Measurements from ENCODE around the gene RABL2B.
"Not testable (repeated sequence)": the region's sequence is repeated elsewhere in the genome, so short reads cannot be mapped to it uniquely, and the experiment has no call there.

Gene RABL2B

GRCh38 chr22:50783033-50783879 lies at the start of gene RABL2B:
Gene RABL2B, minus strand, starts transcription at chr22:50783636. Its CDS starts 1,342 bp downstream, at chr22:50782294.
- in situ Hi-C loops (cut with MboI; ENCODE audit: low sequenced_read_pairs); H3K4me1 ChIP-seq; H3K9me3 ChIP-seq; H3K27me3 ChIP-seq (ENCODE audit: low read depth); H3K36me3 ChIP-seq (replicated peaks): not testable (repeated sequence)
- peak; percentile 75 to 91 for DNase-seq (ENCODE audit: low spot score in 2 of 2)
- peak within 1 kb of the TSS; percentile 57 for H3K4me3 ChIP-seq

- in situ Hi-C loops (cut with MboI; ENCODE audit: low sequenced_read_pairs); DNase-seq (ENCODE audit: low spot score in 2 of 2); H3K27me3 ChIP-seq (ENCODE audit: low read depth); H3K36me3 ChIP-seq (replicated peaks); H3K4me1 ChIP-seq; H3K4me3 ChIP-seq; H3K9me3 ChIP-seq: not testable (repeated sequence)
Measured at GRCh38 chr22:50786936-50787335, 3.5 kb upstream of the RABL2B start.

GRCh38 chr22:50785289-50785688 lies 1.9 kb upstream of the RABL2B start:
- H3K9me3 ChIP-seq; in situ Hi-C loops (cut with MboI; ENCODE audit: low sequenced_read_pairs): not testable (repeated sequence)

DNA sequence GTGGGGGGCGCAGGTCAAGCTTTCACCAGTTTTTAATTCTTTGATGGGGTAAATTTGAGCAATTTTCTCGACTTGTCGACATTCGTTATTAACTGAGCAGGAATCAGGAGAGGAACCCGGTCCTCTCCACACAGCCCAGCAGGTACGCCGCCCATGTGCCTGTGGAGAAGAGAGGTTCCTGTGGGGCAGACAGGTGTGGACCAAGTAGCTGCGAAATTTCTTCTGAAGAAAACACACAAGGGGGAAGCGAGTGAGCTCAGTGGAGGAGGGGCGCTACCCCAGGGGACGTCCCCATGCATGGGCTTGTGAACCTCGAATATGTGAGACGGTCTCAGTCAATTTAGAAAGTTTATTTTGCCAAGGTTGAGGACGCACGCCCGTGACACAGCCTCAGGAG lies 442 bp upstream of the RABL2B start:
- H3K36me3 ChIP-seq (replicated peaks); DNase-seq (ENCODE audit: low spot score in 2 of 2); H3K9me3 ChIP-seq; H3K4me1 ChIP-seq; in situ Hi-C loops (cut with MboI; ENCODE audit: low sequenced_read_pairs); H3K27me3 ChIP-seq (ENCODE audit: low read depth): not testable (repeated sequence)
- peak overlapping the region; percentile 20 for H3K4me3 ChIP-seq

More at GRCh38 chr22:50785289-50785688, 1.9 kb upstream of the RABL2B start:
- DNase-seq (ENCODE audit: low spot score in 2 of 2); H3K27me3 ChIP-seq (ENCODE audit: low read depth); H3K4me3 ChIP-seq; H3K4me1 ChIP-seq; H3K36me3 ChIP-seq (replicated peaks): not testable (repeated sequence)

- DNase-seq (ENCODE audit: low spot score in 2 of 2); H3K27me3 ChIP-seq (ENCODE audit: low read depth); H3K4me1 ChIP-seq; in situ Hi-C loops (cut with MboI; ENCODE audit: low sequenced_read_pairs); H3K9me3 ChIP-seq; H3K4me3 ChIP-seq; H3K36me3 ChIP-seq (replicated peaks): not testable (repeated sequence)
Measured at GRCh38 chr22:50782253-50782652, 1.2 kb downstream of the RABL2B start.

DNA sequence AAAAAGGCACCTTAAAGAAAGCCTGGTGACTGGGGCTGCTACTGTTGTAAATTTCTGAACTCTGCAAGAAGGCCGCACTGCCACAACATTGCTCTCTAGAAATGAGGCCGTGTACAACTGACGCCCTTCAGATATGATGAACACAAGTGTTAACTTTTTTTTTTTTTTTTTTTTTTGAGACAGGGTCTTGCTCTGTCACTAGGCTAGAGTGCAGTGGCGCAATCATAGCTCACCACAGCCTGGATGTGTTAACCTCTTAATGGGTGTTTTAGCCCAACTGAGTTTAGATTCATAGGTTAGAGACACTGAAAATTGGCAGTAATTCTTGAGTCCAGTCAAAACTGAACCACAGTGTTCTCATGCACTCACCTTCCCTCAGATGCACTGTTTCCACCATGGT lies 3.2 kb downstream of the RABL2B start:
- H3K27me3 ChIP-seq (ENCODE audit: low read depth); in situ Hi-C loops (cut with MboI; ENCODE audit: low sequenced_read_pairs); H3K36me3 ChIP-seq (replicated peaks); H3K9me3 ChIP-seq; DNase-seq (ENCODE audit: low spot score in 2 of 2); H3K4me3 ChIP-seq; H3K4me1 ChIP-seq: not testable (repeated sequence)

- H3K9me3 ChIP-seq; DNase-seq (ENCODE audit: low spot score in 2 of 2); H3K4me1 ChIP-seq; H3K36me3 ChIP-seq (replicated peaks); H3K4me3 ChIP-seq; in situ Hi-C loops (cut with MboI; ENCODE audit: low sequenced_read_pairs); H3K27me3 ChIP-seq (ENCODE audit: low read depth): not testable (repeated sequence)
Measured at GRCh38 chr22:50777631-50778030, 5.8 kb downstream of the RABL2B start.

DNA sequence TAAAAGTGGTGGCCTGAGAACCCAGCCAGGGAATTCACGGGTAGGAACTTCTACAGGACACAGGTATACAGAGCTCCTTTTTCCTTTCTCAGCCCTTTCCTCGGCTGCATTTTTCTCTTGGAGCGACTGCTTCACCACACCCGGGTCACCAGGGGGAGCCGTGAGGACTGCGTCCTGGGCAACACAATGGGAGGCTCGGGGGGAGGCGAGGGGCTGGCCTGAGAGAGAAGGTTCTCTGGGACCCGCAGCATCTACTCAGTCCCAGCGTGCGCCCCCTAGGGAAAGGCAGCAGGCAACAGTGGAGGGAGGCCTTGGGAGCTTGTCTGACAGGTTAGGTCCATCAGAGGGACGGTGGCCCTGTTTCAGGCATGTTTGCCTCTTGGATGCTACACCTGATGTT lies 8.3 kb downstream of the RABL2B start:
- H3K4me1 ChIP-seq; H3K36me3 ChIP-seq (replicated peaks); H3K27me3 ChIP-seq (ENCODE audit: low read depth); in situ Hi-C loops (cut with MboI; ENCODE audit: low sequenced_read_pairs); H3K4me3 ChIP-seq; H3K9me3 ChIP-seq: not testable (repeated sequence)
- peak; percentile 67 to 95 for DNase-seq (ENCODE audit: low spot score in 2 of 2)

DNA sequence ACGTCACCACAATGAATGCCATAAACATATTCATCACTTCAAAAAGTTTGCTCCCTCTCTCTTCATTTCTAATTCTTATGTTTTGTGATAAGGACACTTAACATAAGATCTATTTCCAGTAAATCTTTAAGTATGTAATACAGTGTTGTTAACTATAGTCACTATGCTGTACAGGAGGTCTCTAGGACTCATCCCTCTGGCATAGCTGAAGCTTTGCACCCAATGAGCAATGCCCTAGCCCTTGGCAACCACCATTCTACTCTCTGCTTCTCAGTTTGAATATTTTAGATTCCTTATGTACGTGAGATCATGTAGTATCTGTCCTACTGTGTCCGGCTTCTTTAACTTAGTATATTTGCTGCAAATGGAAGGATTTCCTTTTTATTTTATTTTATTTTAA lies 19.1 kb downstream of the RABL2B start:
- H3K27me3 ChIP-seq (ENCODE audit: low read depth); H3K4me3 ChIP-seq; in situ Hi-C loops (cut with MboI; ENCODE audit: low sequenced_read_pairs); H3K4me1 ChIP-seq; H3K9me3 ChIP-seq; DNase-seq (ENCODE audit: low spot score in 2 of 2); H3K36me3 ChIP-seq (replicated peaks): not testable (repeated sequence)

GRCh38 chr22:50761829-50762228 lies 21.6 kb downstream of the RABL2B start:
- H3K27me3 ChIP-seq (ENCODE audit: low read depth); DNase-seq (ENCODE audit: low spot score in 2 of 2); H3K4me1 ChIP-seq; H3K9me3 ChIP-seq; H3K4me3 ChIP-seq; H3K36me3 ChIP-seq (replicated peaks); in situ Hi-C loops (cut with MboI; ENCODE audit: low sequenced_read_pairs): not testable (repeated sequence)

DNA sequence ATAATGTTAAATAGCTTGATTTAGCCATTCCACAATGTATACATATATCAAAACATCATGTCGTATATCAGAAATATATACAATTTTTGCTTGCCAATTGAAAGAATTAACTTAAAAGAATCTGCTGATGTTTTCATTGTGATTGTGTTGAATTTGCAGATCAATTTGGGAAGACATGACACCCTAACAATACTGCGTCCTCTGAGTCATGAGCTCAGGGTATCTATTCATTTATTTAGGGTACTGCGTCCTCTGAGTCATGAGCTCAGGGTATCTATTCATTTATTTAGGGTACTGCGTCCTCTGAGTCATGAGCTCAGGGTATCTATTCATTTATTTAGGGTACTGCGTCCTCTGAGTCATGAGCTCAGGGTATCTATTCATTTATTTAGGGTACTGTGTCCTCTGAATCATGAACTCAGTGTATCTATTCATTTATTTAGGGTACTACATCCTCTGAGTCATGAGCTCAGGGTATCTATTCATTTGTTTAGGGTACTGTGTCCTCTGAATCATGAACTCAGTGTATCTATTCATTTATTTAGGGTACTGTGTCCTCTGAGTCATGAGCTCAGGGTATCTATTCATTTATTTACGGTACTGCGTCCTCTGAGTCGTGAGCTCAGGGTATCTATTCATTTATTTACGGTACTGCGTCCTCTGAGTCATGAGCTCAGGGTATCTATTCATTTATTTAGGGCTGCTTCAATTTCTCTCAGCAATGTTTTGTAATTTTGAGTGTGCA lies 23.7 kb downstream of the RABL2B start:
- in situ Hi-C loops (cut with MboI; ENCODE audit: low sequenced_read_pairs); H3K9me3 ChIP-seq; H3K4me1 ChIP-seq; H3K4me3 ChIP-seq; DNase-seq (ENCODE audit: low spot score in 2 of 2); H3K36me3 ChIP-seq (replicated peaks); H3K27me3 ChIP-seq (ENCODE audit: low read depth): not testable (repeated sequence)

- H3K4me1 ChIP-seq; in situ Hi-C loops (cut with MboI; ENCODE audit: low sequenced_read_pairs); H3K36me3 ChIP-seq (replicated peaks); H3K9me3 ChIP-seq; H3K27me3 ChIP-seq (ENCODE audit: low read depth): not testable (repeated sequence)
- H3K4me3 ChIP-seq, result peak overlapping the region; percentile 47
- peak; percentile 7 to 73 for DNase-seq (ENCODE audit: low spot score in 2 of 2)
Measured at GRCh38 chr22:50756949-50757491, 26.4 kb downstream of the RABL2B start.

DNA sequence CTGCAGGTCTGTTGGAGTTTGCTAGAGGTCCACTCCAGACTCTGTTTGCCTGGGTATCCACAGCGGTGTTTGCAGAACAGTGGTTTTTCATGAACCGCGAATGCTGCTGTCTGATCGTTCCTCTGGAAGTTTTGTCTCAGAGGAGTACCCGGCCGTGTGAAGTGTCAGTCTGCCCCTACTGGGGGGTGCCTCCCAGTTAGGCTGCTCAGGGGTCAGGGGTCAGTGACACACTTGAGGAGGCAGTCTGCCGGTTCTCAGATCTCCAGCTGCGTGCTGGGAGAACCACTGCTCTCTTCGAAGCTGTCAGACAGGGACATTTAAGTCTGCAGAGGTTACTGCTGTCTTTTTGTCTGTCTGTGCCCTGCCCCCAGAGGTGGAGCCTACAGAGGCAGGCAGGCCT lies 27.0 kb downstream of the RABL2B start:
- H3K36me3 ChIP-seq (replicated peaks); H3K27me3 ChIP-seq (ENCODE audit: low read depth); H3K4me1 ChIP-seq; in situ Hi-C loops (cut with MboI; ENCODE audit: low sequenced_read_pairs); H3K9me3 ChIP-seq; DNase-seq (ENCODE audit: low spot score in 2 of 2): not testable (repeated sequence)
- peak overlapping the region; percentile 47 for H3K4me3 ChIP-seq

DNA sequence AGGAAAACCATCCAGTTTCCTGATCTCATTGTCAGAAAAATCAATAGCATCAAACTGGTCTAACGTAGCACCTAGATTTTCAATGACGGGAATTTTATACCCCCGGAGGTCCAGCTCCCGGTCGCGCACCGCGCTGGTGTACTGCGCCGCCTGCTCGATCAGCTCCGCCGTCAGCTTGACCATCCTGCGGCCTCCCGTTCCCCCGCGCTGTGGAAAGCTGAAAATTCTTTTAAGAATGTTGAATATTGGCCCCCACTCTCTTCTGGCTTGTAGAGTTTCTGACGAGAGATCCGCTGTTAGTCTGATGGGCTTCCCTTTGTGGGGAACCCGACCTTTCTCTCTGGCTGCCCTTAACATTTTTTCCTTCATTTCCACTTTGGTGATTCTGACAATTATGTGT lies 28.2 kb downstream of the RABL2B start:
- H3K27me3 ChIP-seq (ENCODE audit: low read depth); H3K4me3 ChIP-seq; H3K4me1 ChIP-seq; in situ Hi-C loops (cut with MboI; ENCODE audit: low sequenced_read_pairs); H3K9me3 ChIP-seq; DNase-seq (ENCODE audit: low spot score in 2 of 2); H3K36me3 ChIP-seq (replicated peaks): not testable (repeated sequence)

Data from HAP-1 (cell line).